IMR-90 (cell line): ENCODE results near the gene KCNJ6. TPM values are rescaled to one million over a fixed set of nuclear protein-coding genes. Genes with fewer than 3 reads are reported as not detected.

Experiments used
- ATAC-seq: fragments of 200-7000 bp; cut with Tn5 transposase; 2 replicates; pipeline ENCODE4 v1.9.1; 2020; ENCODE audit warnings: low read depth, mild to moderate bottlenecking, moderate library complexity
- BruUV-seq: library from RNA; stranded (reverse); fragments of 400-500 nt; replicated peaks from 2 replicates; lab custom pipeline; 2021; lab: Mats Ljungman, UMichigan
- CTCF ChIA-PET: fragments of 300-600 bp; formaldehyde crosslinking; extraction: SDS; loops from one replicate; lab custom pipeline; 2021; ENCODE audit warnings: antibody characterized with exemption; lab: Yijun Ruan, JAX
- POLR2A ChIA-PET: fragments of 300-600 bp; sonication (Branson Sonifier 250); formaldehyde crosslinking; loops from one replicate; lab custom pipeline; 2022; ENCODE audit warnings: antibody characterized with exemption; ENCODE audit not compliant: unreplicated experiment; lab: Charles Lee
- DNase-seq: peaks from one replicate; pipeline ENCODE4 v3.0.0; 2013
- H2AFZ ChIP-seq: replicated peaks from 2 replicates; pipeline ENCODE3; 2013; ENCODE audit warnings: low read length, mild to moderate bottlenecking; ENCODE audit not compliant: poor library complexity
- H2AK5ac ChIP-seq: 2 replicates; pipeline ENCODE4 v1.6.1; 2013; ENCODE audit warnings: low read depth, low read length, inconsistent platforms
- H2AK9ac ChIP-seq: replicated peaks from 2 replicates; pipeline ENCODE3; 2013; ENCODE audit warnings: mild to moderate bottlenecking, low read depth, low read length, moderate library complexity; ENCODE audit not compliant: poor library complexity
- H2BK120ac ChIP-seq: 2 replicates; pipeline ENCODE4 v1.6.1; 2013; ENCODE audit warnings: low read depth, low read length, inconsistent platforms
- H2BK15ac ChIP-seq: 3 replicates; pipeline ENCODE4 v1.6.1; 2013; ENCODE audit warnings: low read depth, low read length, inconsistent platforms
- H2BK20ac ChIP-seq: 2 replicates; pipeline ENCODE4 v1.6.1; 2013; ENCODE audit warnings: low read depth, mild to moderate bottlenecking, inconsistent platforms, low read length, moderate library complexity
- H2BK5ac ChIP-seq: 2 replicates; pipeline ENCODE4 v1.6.1; 2013; ENCODE audit warnings: mild to moderate bottlenecking, low read depth, low read length, inconsistent platforms; ENCODE audit not compliant: poor library complexity, severe bottlenecking
- H3K14ac ChIP-seq: replicated peaks from 2 replicates; pipeline ENCODE4 v1.6.1; 2013; ENCODE audit warnings: low read depth, low read length, inconsistent platforms
- H3K18ac ChIP-seq: 2 replicates; pipeline ENCODE4 v1.6.1; 2013; ENCODE audit warnings: low read depth, low read length, control low read depth
- H3K23ac ChIP-seq: 2 replicates; pipeline ENCODE4 v1.6.1; 2013; ENCODE audit warnings: low read depth, low read length, inconsistent platforms
- H3K27ac ChIP-seq: 2 replicates; pipeline ENCODE4 v1.5.1; 2013; ENCODE audit warnings: mild to moderate bottlenecking, control low read depth, low read length; ENCODE audit not compliant: insufficient read depth
- H3K27me3 ChIP-seq: 2 replicates; pipeline ENCODE4 v1.6.1; 2013; ENCODE audit warnings: low read length; ENCODE audit not compliant: control insufficient read depth, insufficient read depth
- H3K36me3 ChIP-seq: 2 replicates; pipeline ENCODE4 v1.6.1; 2013; ENCODE audit warnings: low read length, mixed read lengths; ENCODE audit not compliant: control insufficient read depth, insufficient read depth
- H3K4ac ChIP-seq: 2 replicates; pipeline ENCODE4 v1.6.1; 2013; ENCODE audit warnings: low read depth, low read length, inconsistent platforms
- H3K4me1 ChIP-seq: 2 replicates; pipeline ENCODE4 v1.6.1; 2013; ENCODE audit warnings: low read length, mixed read lengths; ENCODE audit not compliant: control insufficient read depth, insufficient read depth
- H3K4me2 ChIP-seq: 2 replicates; pipeline ENCODE4 v1.6.1; 2013; ENCODE audit warnings: low read depth, mild to moderate bottlenecking, control low read depth, low read length, moderate library complexity
- H3K4me3 ChIP-seq: 2 replicates; pipeline ENCODE4 v1.5.1; 2013; ENCODE audit warnings: low read depth, mild to moderate bottlenecking, control low read depth, low read length, moderate library complexity; ENCODE audit not compliant: insufficient read depth
- H3K56ac ChIP-seq: 2 replicates; pipeline ENCODE4 v1.6.1; 2013; ENCODE audit warnings: low read length, inconsistent platforms; ENCODE audit not compliant: insufficient read depth; ENCODE audit errors: extremely low read depth
- H3K79me1 ChIP-seq, 2 experiments: 2 replicates each; pipeline ENCODE4 v1.6.1; 2013; ENCODE audit warnings: low read length in 2 of 2, inconsistent platforms in 1 of 2, low read depth in 1 of 2
- H3K9ac ChIP-seq: 2 replicates; pipeline ENCODE4 v1.6.1; 2013; ENCODE audit warnings: low read depth, low read length, control low read depth
- H3K9me1 ChIP-seq: 2 replicates; pipeline ENCODE4 v1.6.1; 2013; ENCODE audit warnings: low read length, inconsistent platforms; ENCODE audit not compliant: insufficient read depth
- H3K9me3 ChIP-seq: 2 replicates; pipeline ENCODE4 v1.6.1; 2013; ENCODE audit warnings: low read length; ENCODE audit not compliant: control insufficient read depth, insufficient read depth
- H4K20me1 ChIP-seq: 2 replicates; pipeline ENCODE4 v1.6.1; 2013; ENCODE audit warnings: low read length, inconsistent platforms; ENCODE audit not compliant: insufficient read depth
- H4K5ac ChIP-seq: 2 replicates; pipeline ENCODE4 v1.6.1; 2013; ENCODE audit warnings: mild to moderate bottlenecking, low read depth, low read length, control low read depth
- H4K8ac ChIP-seq, 2 experiments: 2 replicates each; pipeline ENCODE4 v1.6.1; 2013; ENCODE audit warnings: low read depth in 2 of 2, low read length in 2 of 2, control low read depth in 1 of 2, inconsistent platforms in 1 of 2
- H4K91ac ChIP-seq: 2 replicates; pipeline ENCODE4 v1.6.1; 2013; ENCODE audit warnings: low read depth, low read length, inconsistent platforms; ENCODE audit not compliant: insufficient read depth
- CHD1 ChIP-seq: IDR thresholded peaks from 2 replicates; pipeline ENCODE4 v1.6.1; 2012; ENCODE audit warnings: low read depth, low read length, improper control_type of control experiment
- MAFK ChIP-seq: IDR thresholded peaks from 2 replicates; pipeline ENCODE4 v1.6.1; 2012; ENCODE audit warnings: low read depth, low read length, improper control_type of control experiment
- MAZ ChIP-seq: IDR thresholded peaks from 2 replicates; pipeline ENCODE4 v1.6.1; 2012; ENCODE audit warnings: low read depth, mild to moderate bottlenecking, low read length, improper control_type of control experiment, moderate library complexity, borderline replicate concordance
- MXI1 ChIP-seq: IDR thresholded peaks from 2 replicates; pipeline ENCODE4 v1.6.1; 2012; ENCODE audit warnings: low read depth, mild to moderate bottlenecking, low read length, moderate library complexity, borderline replicate concordance
- NFE2L2 ChIP-seq: fragments of 150-350 bp; IDR thresholded peaks from 2 replicates; pipeline ENCODE4 v1.6.1; 2016; ENCODE audit warnings: low read depth, mild to moderate bottlenecking, low read length
- POLR2A ChIP-seq: IDR thresholded peaks from 2 replicates; pipeline ENCODE4 v1.6.1; 2012; ENCODE audit warnings: mild to moderate bottlenecking, low read depth, low read length
- RAD21 ChIP-seq: IDR thresholded peaks from 2 replicates; pipeline ENCODE4 v1.6.1; 2012; ENCODE audit warnings: low read length, improper control_type of control experiment
- SMC3 ChIP-seq: fragments of 150-350 bp; IDR thresholded peaks from 2 replicates; pipeline ENCODE4 v1.6.1; 2016; ENCODE audit warnings: low read depth, mild to moderate bottlenecking, antibody characterized with exemption, low read length, moderate library complexity
- USF2 ChIP-seq: fragments of 150-350 bp; IDR thresholded peaks from 2 replicates; pipeline ENCODE4 v1.6.1; 2017; ENCODE audit warnings: mild to moderate bottlenecking, antibody characterized with exemption, low read length, low read depth
- WGBS, 2 experiments: methylation state at CpG; one replicate each; pipeline versions ENCODE4 v1.1.5 to v1.1.7; 2013; ENCODE audit warnings: missing lambda C conversion rate in 2 of 2; ENCODE audit not compliant: insufficient read length in 1 of 2; ENCODE audit errors: extremely low coverage in 2 of 2; 5-methylcytosine and 5-hydroxymethylcytosine counted together
- dilution Hi-C: fragments of 300-500 bp; cut with HindIII; formaldehyde crosslinking; loops from one replicate; pipeline ENCODE4 v1.14.3; 2018; ENCODE audit warnings: low sequenced_read_pairs; ENCODE audit not compliant: unreplicated experiment
- in situ Hi-C: fragments of 300-500 bp; cut with MboI; formaldehyde crosslinking; loops from 3 replicates; pipeline ENCODE4 v1.14.3; 2019; ENCODE audit warnings: low sequenced_read_pairs, inconsistent platforms, mixed read lengths
- intact Hi-C: fragments of 100-400 bp; cut with micrococcal nuclease; formaldehyde crosslinking; loops from 2 replicates; pipeline ENCODE4 v1.10.0; 2022
- polyA plus RNA-seq, 3 experiments: library from polyadenylated mRNA; depleted of rRNA; stranded (reverse); fragments of >200 nt; gene quantifications; 2 replicates each; pipeline ENCODE4 v1.2.3, GENCODE V29; 2012; ENCODE audit warnings: low replicate concordance in 1 of 3
- total RNA-seq: library from RNA; depleted of rRNA; stranded (reverse); fragments of >200 nt; gene quantifications from 2 replicates; pipeline ENCODE4 v1.2.3, GENCODE V29; 2012

Gene KCNJ6
- total and polyA plus RNA-seq, 2 of the 4 experiments (the other 2 are of a cell fraction) = under 0.01 to 0.02 TPM

- no peak for DNase-seq
- BruUV-seq = no TSS peak
- H3K4me1 ChIP-seq = no peaks in the 10 kb centered on the region
Measured at GRCh38 chr21:37645848-37646247, 270.4 kb downstream of the KCNJ6 start.

More at GRCh38 chr21:37645848-37646247, 270.4 kb downstream of the KCNJ6 start:
- Histone ChIP-seq H4K5ac (no peak overlapping the region), H3K23ac (no peak overlapping the region), H2AFZ (no peak overlapping the region), H4K91ac (no peak overlapping the region), H2BK15ac (no peak overlapping the region), H3K4me2 (no peak overlapping the region), H3K9ac (no peak overlapping the region), H3K79me1 (no peaks in the 10 kb centered on the region), H2BK120ac (no peak overlapping the region), H4K20me1 (no peaks in the 10 kb centered on the region), H3K27me3 (peaks cover 27% of the 10 kb centered on the region), H3K27ac (no peak overlapping the region), H3K4ac (no peak overlapping the region), H3K4me3 (no peak overlapping the region), H3K9me3 (no peaks in the 10 kb centered on the region), H2BK5ac (no peak overlapping the region), H4K8ac (no peak overlapping the region), H2AK5ac (no peak overlapping the region), H3K18ac (no peak overlapping the region), H2AK9ac (no peak overlapping the region), H2BK20ac (no peak overlapping the region), H3K14ac (no peak overlapping the region), H3K36me3 (no peaks in the 10 kb centered on the region), H3K9me1 (no peaks in the 10 kb centered on the region; the same call in 1 of the 2 replicates), H3K56ac (no peak overlapping the region)
- TF ChIP-seq MAZ = no peak
- TF ChIP-seq MAFK = no peak
- no peak for TF ChIP-seq POLR2A
- no peak for TF ChIP-seq NFE2L2
- no peak for TF ChIP-seq USF2
- no peak for TF ChIP-seq RAD21
- TF ChIP-seq CHD1 = no peak
- TF ChIP-seq SMC3 = no peak
- TF ChIP-seq MXI1 = no peak
- no peak for ATAC-seq
- WGBS, 2 experiments = no CpG with 5 or more reads among the region's 6 CpGs
- in situ Hi-C loops (no loop called here), dilution Hi-C loops (no loop called here), intact Hi-C loops (no loop called here)
- ChIA-PET POLR2A (no interaction called here), CTCF (no interaction called here)
